C1 segment of cervical spinal cord (tissue), 14 donors: ENCODE measurements around the gene COX10.
"Not testable (repeated sequence)": the region's sequence is repeated elsewhere in the genome, so short reads cannot be mapped to it uniquely, and the experiment has no call there.

Experiments used
- DNase-seq, 14 donors: peaks; one replicate each; lab custom pipeline; 2025; lab: John Stamatoyannopoulos, UW

Gene COX10

DNA sequence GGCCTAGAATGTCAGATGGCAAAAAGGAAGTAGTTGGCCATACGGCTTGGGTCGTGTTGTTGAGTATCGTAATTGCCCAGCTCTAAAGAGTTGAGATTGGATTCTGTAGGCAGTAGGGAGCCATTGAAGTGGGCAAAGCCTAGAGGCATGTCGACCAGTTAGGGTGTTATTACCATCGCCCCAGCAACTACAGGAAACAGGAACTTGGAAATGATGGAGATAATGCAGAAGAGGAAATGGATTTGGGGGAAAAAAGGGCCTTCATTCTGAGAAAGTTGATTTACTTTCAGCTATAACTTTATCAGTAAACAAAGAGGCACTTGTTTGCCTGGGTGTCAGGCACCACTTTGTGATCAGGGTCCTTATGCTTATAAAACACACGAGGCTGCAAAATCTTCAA lies 52.6 kb downstream of the COX10 start:
- DNase-seq: no peak

DNA sequence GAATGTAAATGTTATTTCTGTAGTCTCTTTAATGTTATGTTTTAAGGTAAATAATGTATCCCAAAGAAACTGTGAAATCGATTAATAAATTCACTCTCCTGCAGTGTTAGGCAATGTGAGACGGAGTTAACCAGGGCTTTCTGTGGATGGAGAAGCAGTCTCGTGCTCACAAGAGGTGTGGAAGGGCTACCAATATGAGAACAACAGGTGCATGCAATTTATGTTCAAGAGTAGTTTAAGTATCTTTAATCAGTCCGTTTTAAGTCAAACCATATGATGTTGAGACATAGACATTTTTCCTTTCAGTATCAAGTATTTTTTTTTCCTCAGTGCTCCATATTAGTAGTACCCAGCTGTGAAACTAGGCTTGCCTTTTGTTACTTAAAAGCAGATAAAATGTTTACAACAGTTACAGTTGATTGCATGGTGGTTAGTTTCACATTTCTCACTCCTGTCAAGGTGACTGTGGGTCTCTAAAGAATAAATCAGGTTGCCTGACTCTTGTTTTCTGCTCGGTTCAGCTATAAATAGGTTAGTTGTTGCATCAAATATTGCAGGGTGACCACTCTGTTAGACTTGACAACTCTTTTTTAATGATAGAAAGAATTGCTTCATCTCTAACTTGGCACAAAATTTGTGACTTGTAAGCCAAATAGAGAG lies 54.4 kb downstream of the COX10 start:
- no peak for DNase-seq

DNA sequence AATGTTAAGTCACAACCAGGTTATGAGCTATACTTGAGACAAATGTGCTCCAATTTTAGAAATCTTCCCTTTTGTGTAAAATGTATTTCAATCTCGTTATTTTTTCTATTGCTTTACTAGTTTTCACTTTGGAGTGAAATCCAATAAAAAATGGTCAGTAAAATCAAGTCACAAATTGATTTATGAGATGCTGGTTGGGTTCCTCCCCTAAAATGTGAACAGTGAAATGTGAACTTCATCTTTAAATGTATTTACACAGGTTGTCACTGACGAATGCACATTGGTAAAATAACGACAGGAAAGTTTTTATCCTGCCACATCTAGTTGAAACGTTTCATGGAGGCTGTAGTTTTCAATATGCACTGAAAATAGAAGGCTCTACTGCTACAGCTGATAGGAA lies 55.5 kb downstream of the COX10 start:
- DNase-seq: no peak

DNA sequence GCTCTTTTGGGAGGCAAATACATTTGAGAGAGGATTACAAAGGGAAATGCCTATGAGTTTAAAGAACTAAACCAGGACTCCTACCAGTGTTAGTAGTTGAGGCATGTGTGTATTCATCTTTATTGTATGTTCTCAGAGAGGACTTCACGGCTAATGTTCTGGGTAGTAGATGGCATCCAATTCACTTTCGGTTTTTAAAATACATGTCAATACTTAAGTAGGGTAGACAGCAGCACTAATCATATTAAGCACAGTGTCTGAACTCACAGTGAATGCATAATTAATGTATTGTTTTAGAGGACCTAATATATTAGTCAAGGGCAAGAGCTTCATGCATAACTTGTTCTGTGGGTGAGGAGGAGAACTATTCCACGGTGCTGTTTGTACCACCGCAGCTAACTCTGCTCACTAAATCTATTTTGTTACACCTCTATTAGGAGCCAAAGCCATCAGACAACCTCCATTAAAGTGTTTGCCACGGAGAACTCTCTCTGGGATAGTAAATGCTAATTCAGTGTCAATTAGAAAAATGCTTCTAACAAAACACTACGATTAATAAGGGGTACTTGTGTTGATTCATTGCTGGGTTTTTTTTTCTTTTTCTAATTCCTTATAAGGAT lies 56.3 kb downstream of the COX10 start:
- no peak for DNase-seq

DNA sequence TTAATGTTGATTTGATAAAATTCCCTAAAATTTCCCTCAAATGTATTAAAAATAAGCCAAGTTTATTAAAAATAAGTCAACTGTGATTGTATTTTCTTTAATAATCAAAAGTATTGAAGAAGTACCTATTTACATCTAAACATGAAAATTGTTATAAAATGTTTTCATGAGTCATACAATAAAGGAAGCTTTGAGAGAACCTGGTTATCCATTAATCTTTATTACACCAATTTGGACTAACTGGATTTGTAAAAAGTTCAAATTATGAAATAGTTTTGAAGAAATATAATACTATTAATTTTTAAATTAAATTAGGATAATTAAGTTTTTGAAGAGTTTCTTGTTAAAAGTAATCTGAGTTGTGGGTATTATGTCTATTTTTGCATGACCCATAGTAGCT lies 63.8 kb downstream of the COX10 start:
- DNase-seq: no peak

DNA sequence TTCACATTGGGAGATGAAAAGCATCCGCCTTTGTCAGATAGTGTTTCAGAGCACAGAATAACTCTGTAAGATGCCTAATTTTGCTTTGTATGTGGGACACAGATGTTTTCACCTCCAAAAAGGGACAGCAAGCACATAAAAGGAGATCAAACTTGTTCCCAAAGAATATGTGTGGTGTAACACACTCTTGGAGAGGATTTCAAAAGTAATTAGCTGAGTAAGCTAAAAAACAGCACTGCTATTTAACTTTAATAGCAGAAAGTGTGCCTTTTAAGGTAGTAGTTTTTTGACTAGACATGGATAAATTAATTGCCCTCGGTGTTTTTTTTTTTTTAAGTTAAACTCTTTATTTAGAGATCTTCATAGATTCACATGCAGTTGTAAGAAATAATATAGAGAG lies 65.2 kb downstream of the COX10 start:
- DNase-seq: no peak

DNA sequence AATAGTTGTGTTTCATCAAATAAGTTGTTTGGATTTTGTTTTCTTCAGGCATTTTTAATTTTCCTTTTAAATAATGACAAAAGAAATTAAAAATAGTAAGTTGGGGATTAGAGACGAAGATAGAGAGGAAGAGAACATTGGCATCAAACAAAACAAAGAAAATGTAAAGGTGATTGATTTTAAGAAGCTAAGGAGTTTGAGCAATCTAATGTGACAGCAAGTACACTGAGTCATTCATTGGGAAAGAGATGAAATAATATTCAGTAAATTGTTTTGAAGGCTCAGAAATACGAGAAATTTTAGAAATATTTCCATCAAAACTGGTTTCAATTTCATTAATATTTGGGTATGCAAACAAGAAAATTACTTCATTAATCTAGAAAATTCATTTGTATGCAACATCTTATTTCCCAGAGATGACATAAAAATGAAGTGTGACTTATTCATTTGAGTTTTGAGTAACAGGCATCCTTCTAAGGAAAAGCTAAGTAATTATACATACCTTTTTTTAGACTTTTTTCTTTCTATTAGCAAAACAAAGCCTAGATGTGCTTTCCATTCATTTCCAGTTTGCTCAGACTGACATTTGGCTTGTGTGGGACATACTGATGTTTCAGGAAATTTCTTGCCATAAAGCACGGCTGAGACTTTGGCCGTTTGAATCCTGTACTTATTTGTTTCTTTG lies 66.7 kb downstream of the COX10 start:
- DNase-seq: no peak

DNA sequence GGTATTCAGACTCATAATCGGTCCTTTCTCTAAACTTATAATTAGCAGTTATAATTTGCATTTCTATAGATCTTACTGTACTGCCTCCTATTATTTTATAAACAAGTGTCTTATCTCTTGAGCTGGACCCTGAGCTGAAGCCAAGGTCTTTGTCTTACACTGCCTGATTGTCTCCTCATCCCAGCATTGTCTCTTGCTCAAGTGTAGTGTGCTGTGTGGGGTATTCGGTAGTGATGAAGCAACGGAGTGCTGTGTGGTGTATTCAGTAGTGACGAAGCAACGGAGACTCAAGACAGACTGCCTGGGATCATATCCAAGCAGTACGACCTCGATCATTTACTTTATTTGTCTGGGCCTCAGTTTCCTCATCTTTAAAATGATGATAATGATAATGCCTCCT lies 69.3 kb downstream of the COX10 start:
- no peak for DNase-seq

DNA sequence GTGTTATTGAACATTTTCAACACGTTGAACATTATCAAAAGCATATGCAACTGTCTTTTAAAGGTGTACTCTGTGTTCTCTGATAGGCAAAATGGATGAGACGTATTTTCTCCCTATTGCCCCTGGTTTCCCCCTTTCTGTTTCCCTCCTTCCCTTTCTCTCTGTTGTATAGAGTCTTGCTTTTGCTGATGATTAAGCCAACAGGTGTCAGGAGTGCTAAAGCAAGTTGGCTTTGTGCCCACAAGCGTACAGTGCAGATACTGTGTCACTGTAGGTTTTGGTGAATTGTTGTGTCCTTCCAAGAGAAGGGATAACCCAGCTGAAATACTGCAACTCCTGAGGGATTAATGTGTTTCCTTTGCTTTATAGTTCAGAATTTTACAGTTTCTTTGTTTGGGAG lies 74.4 kb downstream of the COX10 start:
- DNase-seq: no peak

DNA sequence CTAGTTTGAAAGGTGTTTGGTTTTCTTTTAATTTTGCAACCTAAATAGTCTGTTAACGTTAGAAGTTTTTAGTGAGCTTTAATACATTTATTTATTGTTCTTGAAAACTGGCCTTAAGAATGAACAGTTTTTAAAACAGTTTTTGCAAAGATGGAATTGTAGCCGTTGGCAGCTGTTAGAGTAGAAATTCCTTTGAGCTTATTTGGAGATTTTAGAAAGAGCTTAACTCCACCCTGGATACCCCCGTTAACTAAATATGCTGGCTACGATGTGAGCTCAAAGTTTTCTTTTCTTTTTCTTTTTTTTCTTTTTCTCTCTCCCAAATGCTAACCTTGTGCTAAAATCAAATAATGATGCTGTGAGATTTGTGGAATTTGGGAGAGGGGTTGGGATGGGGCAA lies 75.2 kb downstream of the COX10 start:
- no peak for DNase-seq

DNA sequence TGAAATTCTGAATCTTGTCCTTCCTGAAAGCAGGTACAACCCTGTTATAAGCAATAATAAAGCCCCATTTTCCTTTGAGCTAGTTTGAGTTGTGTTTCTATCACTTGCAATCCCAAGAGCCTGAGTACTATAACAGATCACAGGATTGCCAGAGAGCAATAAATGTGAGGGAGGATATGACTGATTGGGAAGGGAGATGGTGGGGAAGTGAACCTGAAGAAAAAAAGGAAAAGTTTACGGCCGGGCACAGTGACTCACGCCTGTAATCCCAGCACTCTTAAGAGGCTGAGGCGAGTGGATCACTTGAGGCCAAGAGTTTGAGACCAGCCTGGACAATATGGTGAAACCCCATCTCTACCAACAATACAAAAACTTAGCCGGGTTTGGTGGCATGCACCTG lies 80.4 kb downstream of the COX10 start:
- DNase-seq: no peak

DNA sequence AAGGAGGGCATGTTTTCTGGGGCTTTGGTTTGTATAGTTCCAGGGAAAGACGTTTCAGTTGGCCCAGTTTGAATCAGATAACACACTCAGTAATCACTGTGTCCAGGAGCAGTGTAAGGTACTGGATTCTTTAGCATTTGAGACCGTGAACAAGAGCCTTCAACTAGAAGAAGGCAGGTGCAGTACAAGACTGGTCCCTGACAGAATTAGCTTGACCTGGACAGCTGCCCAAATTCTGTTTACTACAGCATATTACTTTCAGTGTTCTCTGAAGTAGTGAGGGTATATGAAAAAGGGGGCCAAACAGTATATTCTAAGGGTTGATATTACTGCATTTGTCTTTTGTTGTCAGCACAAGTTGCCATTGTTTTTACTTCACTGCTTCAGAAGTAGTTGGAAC lies 81.3 kb downstream of the COX10 start:
- no peak for DNase-seq

DNA sequence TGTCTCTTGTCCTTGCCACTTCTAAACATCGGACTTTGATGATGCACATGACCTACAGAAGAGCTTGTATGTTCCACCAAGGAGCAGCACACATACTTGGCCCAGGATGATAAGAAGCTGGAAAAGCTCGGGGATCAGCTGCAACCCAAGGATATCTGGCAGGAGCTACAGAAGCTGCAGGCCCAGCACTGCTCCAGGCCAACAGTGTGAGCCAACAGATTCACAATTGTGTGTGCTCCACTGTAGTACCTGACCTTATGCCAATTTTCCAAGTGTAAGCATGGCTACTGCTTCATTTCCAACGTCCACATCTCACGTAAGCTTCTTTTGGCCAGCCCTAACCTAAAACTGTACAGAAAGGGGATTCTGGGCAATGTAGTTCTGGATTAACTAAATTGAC lies 83.4 kb downstream of the COX10 start:
- DNase-seq: peak in 1 of 14 donors; percentile 13

DNA sequence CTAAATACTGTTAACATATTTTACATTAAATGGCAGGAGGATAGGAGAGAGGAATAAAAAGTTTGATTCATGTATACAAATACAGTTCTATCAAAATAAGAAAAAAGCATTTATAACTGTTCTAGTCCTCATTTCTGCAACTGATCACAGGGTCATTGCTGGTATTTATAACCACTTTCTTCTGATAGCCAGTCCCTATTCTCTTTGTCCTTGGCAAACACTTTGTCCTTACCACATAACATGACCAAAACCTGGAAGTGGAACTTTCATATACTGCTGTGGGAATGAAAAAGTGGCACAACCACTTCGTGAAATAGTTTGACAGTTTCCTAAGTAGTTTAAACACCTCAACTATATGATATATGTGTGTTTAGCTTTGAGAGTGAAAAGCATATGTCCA lies 84.1 kb downstream of the COX10 start:
- no peak for DNase-seq

DNA sequence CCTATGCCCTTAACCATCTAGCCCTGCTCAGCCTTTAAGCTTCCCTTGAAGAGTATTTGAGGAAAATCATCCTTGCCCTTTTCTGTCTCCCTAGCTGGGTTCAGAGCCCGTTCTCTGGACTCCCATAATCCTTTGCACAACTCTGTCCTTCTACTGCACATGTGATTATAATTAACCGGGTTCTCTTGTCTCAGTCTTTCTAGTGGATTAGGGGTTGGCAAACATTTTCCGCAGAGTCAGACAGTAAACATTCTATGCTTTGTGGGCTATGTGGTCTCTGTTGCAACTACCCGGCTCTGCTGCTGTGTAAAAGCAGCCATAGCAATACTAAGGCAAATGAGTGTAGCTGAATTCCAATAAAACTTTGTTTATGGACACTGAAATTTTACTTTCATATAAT lies 87.4 kb downstream of the COX10 start:
- no peak for DNase-seq

DNA sequence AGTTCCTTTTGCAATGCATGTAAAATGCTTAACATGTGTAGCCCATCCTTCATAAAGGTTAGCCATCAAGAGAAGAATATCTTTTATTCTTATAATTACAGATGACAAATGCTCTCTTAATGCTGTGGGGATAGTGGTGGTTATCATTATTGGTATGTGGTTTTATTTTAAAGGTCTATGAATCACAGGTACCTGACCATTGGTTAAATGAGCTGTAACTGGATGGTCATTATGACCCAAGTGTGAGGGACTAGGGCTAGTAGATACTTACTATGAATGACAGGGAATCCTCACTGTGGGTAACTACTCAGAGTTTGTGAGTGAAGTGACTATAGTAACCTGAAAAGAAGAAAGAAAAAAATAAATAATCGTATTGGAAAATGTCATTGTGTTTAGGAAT lies 88.5 kb downstream of the COX10 start:
- DNase-seq: no peak

DNA sequence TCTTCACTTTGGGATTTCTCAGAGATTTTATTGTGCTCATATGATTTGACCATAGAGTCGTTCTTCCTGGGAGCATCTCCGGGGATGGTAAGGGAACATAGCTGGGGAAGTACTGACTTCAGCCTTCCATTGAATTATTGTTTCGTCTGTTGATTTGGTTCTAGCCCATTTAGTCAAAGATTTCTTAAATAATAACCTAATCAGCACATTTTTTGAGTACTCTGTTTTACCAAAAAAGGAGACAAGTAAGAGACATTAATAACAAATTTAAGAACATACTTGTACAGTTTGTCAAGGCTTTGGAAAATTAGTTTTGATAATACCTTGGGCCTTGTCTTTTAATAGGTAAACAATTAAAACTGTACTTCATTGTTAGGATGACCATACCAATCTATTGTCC lies 89.4 kb downstream of the COX10 start:
- DNase-seq: no peak

DNA sequence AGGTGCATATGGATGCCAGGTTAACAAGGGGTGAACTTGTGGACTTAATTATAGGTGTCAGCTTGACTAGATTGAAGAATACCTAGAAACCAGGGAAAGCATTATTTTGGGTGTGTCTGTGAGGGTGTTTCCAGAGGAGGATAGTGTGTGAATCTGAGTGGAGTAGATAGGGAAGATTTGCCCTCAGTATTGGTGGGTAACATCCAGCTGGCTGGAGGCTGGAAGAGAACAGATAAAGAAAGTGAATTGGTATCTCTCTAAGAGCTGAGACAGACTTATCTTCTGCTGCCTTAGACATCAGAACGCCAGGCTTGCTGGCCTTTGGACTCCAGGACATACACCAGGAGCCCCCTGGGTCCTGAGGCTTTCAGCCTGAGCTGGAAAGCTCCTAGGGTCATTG lies 92.1 kb downstream of the COX10 start:
- DNase-seq: no peak

DNA sequence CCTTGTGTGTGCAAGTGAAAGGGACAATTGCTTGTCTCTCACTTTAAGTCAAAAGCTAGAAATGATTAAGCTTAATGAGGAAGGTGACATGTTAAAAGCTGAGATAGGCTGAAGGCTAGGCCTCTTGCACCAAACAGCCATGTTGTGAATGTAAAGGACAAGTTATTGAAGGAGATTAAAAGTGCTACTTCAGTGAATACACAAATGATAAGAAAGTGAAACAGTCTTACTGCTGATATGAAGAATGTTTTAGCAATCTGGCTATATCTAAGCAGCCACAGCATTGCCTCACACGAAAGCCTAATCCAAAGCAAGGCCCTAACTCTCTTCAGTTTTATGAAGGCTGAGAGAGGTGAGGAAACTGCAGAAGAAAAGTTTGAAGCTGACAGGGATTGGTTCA lies 96.3 kb downstream of the COX10 start:
- DNase-seq: no peak

DNA sequence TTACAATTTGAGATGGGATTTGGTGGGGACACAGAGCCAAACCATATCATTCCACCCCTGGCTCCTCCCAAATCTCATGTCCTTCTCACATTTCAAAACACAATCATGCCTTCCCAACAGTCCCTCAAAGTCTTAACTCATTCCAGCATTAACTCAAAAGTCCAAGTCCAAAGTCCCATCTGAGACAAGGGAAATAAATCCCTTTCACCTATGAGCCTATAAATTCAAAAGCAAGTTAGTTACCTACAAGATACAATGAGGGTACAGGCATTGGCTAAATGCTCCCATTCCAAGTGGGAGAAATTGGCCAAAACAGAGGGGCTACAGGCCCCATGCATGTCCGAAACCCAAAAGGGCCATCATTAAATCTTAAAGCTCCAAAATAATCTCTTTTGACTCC lies 98.5 kb downstream of the COX10 start:
- not testable (repeated sequence) for DNase-seq

DNA sequence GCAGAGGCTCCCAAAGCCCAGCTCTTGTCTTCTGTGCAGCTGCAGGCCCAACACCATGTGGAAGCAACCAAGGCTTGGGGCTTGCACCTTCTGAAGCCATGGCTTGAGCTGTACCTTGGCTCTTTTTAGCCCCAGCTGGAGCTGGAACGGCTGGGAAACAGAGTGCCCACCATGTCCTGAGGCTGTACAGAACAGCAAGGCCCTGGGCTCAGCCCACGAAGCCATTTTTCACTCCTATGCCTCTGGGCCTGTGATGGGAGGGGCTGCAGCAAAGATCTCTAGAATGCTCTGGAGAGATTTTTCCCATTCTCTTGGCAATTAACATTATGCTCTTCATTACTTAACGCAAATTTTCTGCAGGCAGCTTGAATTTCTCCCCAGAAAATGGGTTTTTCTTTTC lies 99.3 kb downstream of the COX10 start:
- no peak for DNase-seq

DNA sequence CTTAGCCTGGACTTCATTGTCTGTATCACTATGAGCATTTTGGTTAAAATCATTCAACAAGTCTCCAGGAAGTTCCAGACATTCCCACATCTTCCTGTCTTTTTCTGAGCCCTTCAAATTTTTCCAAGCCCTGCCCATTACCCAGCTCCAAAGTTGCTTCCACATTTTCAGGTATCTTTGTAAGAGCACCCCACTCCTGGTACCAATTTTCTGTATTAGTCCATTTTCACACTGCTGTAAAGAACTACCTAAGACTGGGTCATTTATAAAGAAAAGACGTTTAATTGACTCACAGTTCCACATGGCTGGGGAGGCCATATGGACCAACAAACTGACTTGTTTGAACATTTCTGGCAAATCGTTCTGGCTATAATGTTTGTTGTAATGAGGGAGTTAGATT lies 100.0 kb downstream of the COX10 start:
- DNase-seq: no peak

DNA sequence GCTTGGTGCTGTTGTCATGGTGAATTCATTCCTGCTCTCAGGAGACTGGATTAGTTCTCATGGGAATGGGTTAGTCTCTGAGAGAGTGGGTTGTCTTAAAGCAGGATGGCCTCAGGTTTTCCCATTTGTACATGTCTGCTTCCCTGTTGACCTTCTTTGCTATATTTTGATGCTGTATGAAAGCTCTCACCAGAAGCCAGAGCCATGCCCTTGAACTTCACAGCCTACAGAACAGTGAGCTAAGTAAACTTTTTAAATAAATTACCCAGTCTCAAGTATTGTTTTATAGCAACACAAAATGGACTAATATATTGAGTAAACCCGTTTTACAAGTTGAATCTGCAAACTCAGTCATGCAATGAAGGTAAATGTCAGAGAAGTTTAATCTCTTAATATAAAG lies 100.6 kb downstream of the COX10 start:
- DNase-seq: no peak
